DND-41 (cell line): Measurements from ENCODE around the gene SIRPD.

Experiments used
- CTCF ChIP-seq: IDR thresholded peaks from 2 replicates; pipeline ENCODE4 v1.5.1; 2012; ENCODE audit warnings: borderline replicate concordance, low read length, moderate library complexity, mild to moderate bottlenecking; ENCODE audit not compliant: poor library complexity, severe bottlenecking; ENCODE audit errors: extremely low read depth
- EZH2 ChIP-seq: IDR thresholded peaks from 3 replicates; pipeline ENCODE4 v1.6.1; 2012; ENCODE audit warnings: borderline replicate concordance, low read depth, mild to moderate bottlenecking, moderate library complexity, low read length, inconsistent platforms; ENCODE audit not compliant: severe bottlenecking

- TF ChIP-seq EZH2: no peak
- TF ChIP-seq CTCF: no peak
Observed at GRCh38 chr20:1595333-1595732, 37.8 kb upstream of the SIRPD start.
